ENCODE measurements around the gene ASIC3.

ASIC3 gene

GRCh38 chr7:151058781-151059366 is 10.5 kb downstream of the ASIC3 start:
- no peak for DNase-seq

- DNase-seq, result peak; percentile 73 to 84
Observed at GRCh38 chr7:151059367-151060112, 11.2 kb downstream of the ASIC3 start, which contains the start of gene SLC4A2. SLC4A2 (plus strand) TSS chr7:151059589; CDS start chr7:151061988, 2,399 bp downstream.

GRCh38 chr7:151060113-151060415 is 11.7 kb downstream of the ASIC3 start:
- DNase-seq, result no peak

GRCh38 chr7:151060416-151061212 is 12.3 kb downstream of the ASIC3 start:
- peak; percentile 19 to 48 for DNase-seq

- no peak for DNase-seq
Observed at GRCh38 chr7:151061213-151062110, 13.1 kb downstream of the ASIC3 start.

- DNase-seq, result no peak
Observed at GRCh38 chr7:151062111-151062398, 13.7 kb downstream of the ASIC3 start.

GRCh38 chr7:151062399-151063211 is 14.3 kb downstream of the ASIC3 start:
- DNase-seq, result no peak

GRCh38 chr7:151063212-151063561 is 14.9 kb downstream of the ASIC3 start:
- no peak for DNase-seq

- no peak for DNase-seq
Observed at GRCh38 chr7:151064454-151064853, 16.1 kb downstream of the ASIC3 start.

GRCh38 chr7:151064993-151065392 is 16.7 kb downstream of the ASIC3 start:
- DNase-seq, result no peak

GRCh38 chr7:151065516-151065915 is 17.2 kb downstream of the ASIC3 start:
- no peak for DNase-seq

GRCh38 chr7:151066273-151066974 is 18.1 kb downstream of the ASIC3 start:
- no peak for DNase-seq

GRCh38 chr7:151068069-151068773 is 19.9 kb downstream of the ASIC3 start:
- DNase-seq, result no peak

- DNase-seq, result no peak
Observed at GRCh38 chr7:151069841-151070573, 21.7 kb downstream of the ASIC3 start.

- no peak for DNase-seq
Observed at GRCh38 chr7:151070574-151070960, 22.2 kb downstream of the ASIC3 start.

GRCh38 chr7:151071032-151071866 is 22.9 kb downstream of the ASIC3 start:
- no peak for DNase-seq

- no peak for DNase-seq
Observed at GRCh38 chr7:151073990-151074389, 25.7 kb downstream of the ASIC3 start.

- DNase-seq, result no peak
Observed at GRCh38 chr7:151074817-151075661, 26.7 kb downstream of the ASIC3 start.

- no peak for DNase-seq
Observed at GRCh38 chr7:151075662-151075971, 27.3 kb downstream of the ASIC3 start.

Data from NCI-H2081 (cell line).